Stimulated activated naive CD8-positive, alpha-beta T cell treated with anti-CD3 and anti-CD28 coated beads, Interleukin-15, amount 100 ng/mL, for 72 hours (primary cell): ENCODE measurements around the gene RIPOR3.
A peak's percentile ranks its signal among the peaks of the same experiment; 100 is the strongest.

Source experiments
- ATAC-seq: fragments of 150-1000 bp; cut with Tn5 transposase; 2 replicates; pipeline ENCODE4 v1.10.0; 2021; ENCODE audit warnings: mild to moderate bottlenecking, moderate library complexity
- DNase-seq, 2 donors: peaks; one replicate each; pipeline ENCODE4 v3.0.0; 2021 to 2022
- H3K27ac Mint-ChIP-seq, 2 donors: one replicate each; pipeline ENCODE4 v1.8.0; 2022; ENCODE audit warnings: mild to moderate bottlenecking in 2 of 2, mixed read lengths in 2 of 2, moderate library complexity in 2 of 2
- H3K27me3 Mint-ChIP-seq: one replicate; pipeline ENCODE4 v1.8.0; 2022; ENCODE audit warnings: mixed read lengths
- H3K4me1 Mint-ChIP-seq: one replicate; pipeline ENCODE4 v1.8.0; 2022; ENCODE audit warnings: mild to moderate bottlenecking, mixed read lengths
- H3K4me3 Mint-ChIP-seq, 2 donors: one replicate each; pipeline ENCODE4 v1.8.0; 2022; ENCODE audit warnings: mild to moderate bottlenecking in 2 of 2, mixed read lengths in 2 of 2, moderate library complexity in 1 of 2
- H3K9me3 Mint-ChIP-seq, 2 donors: one replicate each; pipeline ENCODE4 v1.8.0; 2022; ENCODE audit warnings: mixed read lengths in 2 of 2

The RIPOR3 gene

DNA sequence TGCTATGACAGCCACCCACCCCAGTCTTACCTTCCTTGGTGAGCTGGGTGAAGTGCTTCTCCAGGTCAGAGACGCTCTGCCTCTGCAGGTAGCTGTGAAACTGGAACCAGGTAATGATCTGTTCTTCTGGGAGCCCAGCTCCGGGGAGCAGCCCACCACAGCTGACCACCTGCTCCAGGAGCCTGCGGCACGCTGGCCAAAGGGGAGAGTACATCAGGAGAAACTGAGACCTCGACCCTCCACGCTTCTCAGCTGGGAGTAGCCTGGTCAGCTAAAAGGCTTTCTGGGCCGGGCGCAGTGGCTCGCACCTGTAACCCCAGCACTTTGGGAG lies 98.4 kb downstream of the RIPOR3 start:
- DNase-seq (no peak), ATAC-seq (no peak)
- Mint-ChIP-seq H3K9me3 (no peaks in the 10 kb centered on the region), H3K27me3 (no peaks in the 10 kb centered on the region), H3K4me1 (peaks cover 9% of the 10 kb centered on the region), H3K27ac (peak overlapping the region in 1 of 2 donors; percentile 48), H3K4me3 (no peak overlapping the region)

- DNase-seq (no peak), ATAC-seq (no peak)
- Mint-ChIP-seq H3K27me3 (no peaks in the 10 kb centered on the region), H3K9me3 (no peaks in the 10 kb centered on the region), H3K4me3 (no peak overlapping the region), H3K4me1 (peaks cover 11% of the 10 kb centered on the region), H3K27ac (peak overlapping the region in 1 of 2 donors; percentile 48)
Measured at GRCh38 chr20:50592282-50593004, 98.9 kb downstream of the RIPOR3 start.

- Mint-ChIP-seq H3K27ac (no peak overlapping the region), H3K4me1 (peaks cover 11% of the 10 kb centered on the region), H3K4me3 (no peak overlapping the region), H3K27me3 (no peaks in the 10 kb centered on the region), H3K9me3 (no peaks in the 10 kb centered on the region)
- DNase-seq (no peak), ATAC-seq (no peak)
Measured at GRCh38 chr20:50591233-50591852, 100.0 kb downstream of the RIPOR3 start.

DNA sequence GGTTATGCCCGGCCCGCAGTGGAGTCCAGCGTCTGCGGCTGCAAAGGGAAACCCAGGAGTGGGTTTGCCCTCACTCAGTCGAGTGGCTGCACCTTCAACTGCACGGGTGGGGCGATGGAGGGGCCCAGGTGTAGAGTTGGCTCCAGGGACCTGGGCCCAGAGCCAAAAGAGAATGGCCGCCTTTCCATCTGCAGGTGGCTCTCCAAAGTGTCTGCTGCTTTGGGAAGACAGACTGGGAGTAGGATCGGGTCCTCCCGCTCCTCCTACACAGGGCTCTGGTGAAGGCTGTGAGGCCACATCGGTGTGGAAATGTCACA lies 101.0 kb downstream of the RIPOR3 start:
- Mint-ChIP-seq H3K4me3 (no peak overlapping the region), H3K4me1 (peaks cover 6% of the 10 kb centered on the region), H3K27me3 (no peaks in the 10 kb centered on the region), H3K27ac (no peak overlapping the region), H3K9me3 (no peaks in the 10 kb centered on the region)
- ATAC-seq (no peak), DNase-seq (no peak)

DNA sequence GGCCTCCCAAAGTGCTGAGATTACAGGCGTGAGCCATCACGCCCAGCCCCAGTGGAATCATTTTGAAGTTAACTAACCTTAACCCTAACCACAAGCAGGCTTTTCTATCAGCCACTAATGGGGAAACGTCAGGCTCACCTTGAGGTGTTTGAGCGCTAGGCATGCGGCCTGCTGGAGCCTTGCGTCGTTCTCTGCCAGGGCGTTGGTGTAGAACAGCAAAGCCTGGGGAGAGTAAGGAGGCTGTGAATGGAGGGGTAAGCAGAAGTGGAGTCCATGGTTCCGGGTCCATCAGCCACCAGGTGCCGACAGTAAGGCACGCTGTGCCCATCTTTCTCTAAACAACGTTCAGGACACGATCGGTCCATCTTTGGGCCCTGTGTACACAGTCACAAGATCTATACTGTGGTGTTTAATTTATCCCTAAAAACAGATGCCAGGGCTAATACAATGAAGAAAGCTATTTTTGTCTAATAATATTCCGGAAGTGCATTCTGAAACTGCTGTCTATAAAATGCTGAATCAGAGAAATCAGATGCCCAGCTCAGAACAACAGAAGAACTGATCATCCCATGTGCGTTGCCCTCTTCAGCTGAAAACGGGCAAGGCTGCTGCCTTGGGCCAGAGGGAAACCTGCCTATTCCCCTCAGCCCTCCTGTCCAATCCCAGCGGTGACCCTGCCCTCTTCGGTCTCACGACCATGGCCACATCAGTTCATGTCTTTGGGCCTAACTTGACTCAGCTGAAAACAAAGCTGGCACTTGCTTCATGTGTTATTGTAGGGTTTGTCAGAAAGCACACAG lies 101.6 kb downstream of the RIPOR3 start:
- peak overlapping the region in 1 of 2 donors; percentile 60 for H3K27ac Mint-ChIP-seq

DNA sequence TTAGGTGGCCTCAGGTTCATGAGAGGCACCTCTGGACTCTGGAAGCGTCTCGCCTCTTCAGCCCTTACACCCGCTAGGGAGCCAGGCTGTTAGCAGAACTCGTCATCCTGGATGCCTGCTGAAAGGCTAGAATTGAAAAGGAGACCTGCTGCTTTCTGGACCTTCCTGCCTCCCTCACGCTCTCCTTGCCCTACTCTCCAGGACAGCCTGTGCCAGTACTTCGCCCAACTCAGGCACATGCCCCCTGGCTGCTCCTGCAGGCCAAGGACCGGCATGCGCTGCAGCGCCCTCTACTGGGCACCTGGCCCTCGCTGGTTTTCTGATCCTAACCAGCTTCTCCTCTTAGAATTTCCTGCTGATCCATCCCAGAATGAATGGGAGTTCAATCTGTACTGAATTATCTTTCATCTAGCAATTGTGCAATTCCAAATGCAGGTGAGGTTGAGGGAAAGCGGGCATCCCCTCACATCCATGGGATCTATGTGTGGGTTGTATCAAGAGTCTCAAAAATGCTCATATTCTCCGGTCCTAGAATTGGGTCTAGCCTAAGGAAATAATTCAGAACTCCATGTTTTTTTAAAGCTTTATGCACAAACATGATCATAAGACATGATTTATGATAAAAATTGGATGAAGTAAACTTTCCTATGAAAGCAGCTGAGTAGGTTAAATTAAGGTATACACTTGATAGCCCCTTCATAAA lies 103.2 kb downstream of the RIPOR3 start:
- peak; percentile 68 to 70 for DNase-seq
- peaks cover 6% of the 10 kb centered on the region for H3K4me1 Mint-ChIP-seq
- no peaks in the 10 kb centered on the region for H3K9me3 Mint-ChIP-seq
- H3K4me3 Mint-ChIP-seq: no peak overlapping the region
- ATAC-seq: peak; percentile 66
- no peaks in the 10 kb centered on the region for H3K27me3 Mint-ChIP-seq
- no peak overlapping the region for H3K27ac Mint-ChIP-seq

More for the DNA sequence above, 101.6 kb downstream of the RIPOR3 start:
- Mint-ChIP-seq H3K4me3 (no peak overlapping the region), H3K27me3 (no peaks in the 10 kb centered on the region), H3K9me3 (no peaks in the 10 kb centered on the region), H3K4me1 (peaks cover 6% of the 10 kb centered on the region)
- DNase-seq (no peak), ATAC-seq (no peak)

- Mint-ChIP-seq H3K9me3 (no peaks in the 10 kb centered on the region), H3K4me3 (no peak overlapping the region), H3K4me1 (peaks cover 6% of the 10 kb centered on the region), H3K27ac (no peak overlapping the region), H3K27me3 (no peaks in the 10 kb centered on the region)
- ATAC-seq: peak; percentile 15
- no peak for DNase-seq
Measured at GRCh38 chr20:50587291-50587961, 103.9 kb downstream of the RIPOR3 start.

DNA sequence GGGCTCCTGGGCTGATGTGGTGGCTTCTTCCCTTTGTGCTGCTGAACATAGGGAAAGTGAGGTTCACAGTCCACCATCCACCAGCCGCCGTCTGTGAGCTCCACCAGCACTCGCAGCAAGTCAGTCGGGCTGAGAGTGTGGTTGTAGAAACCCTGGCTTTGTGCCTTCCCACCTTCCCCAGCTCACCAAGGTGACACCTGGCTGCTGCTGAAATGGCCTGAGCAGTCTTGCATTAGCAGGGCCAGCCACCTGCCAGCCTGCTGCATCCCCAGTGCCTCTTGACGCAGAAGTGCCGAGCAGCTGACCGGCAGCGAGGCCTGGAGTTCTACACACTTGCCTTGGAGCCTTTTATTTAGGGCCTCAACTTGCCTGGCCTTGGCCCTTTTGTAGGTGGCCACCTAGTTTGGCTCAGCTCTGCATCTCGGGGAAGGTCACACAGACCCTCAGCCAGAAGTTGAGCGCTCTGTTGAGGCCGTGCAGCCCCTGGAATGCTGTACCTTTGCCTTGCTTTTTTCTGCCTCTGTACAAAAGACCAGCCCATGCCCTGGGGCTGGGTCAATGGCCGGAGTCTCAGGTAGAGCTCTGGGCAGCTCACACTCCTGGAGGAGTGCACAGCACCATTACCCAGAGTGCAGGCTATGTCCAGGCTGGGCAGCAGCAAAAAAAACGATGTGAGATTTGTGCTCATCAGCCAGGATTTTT lies 104.7 kb downstream of the RIPOR3 start:
- H3K27me3 Mint-ChIP-seq: no peaks in the 10 kb centered on the region
- no peak overlapping the region for H3K4me3 Mint-ChIP-seq
- DNase-seq (no peak), ATAC-seq (no peak)
- H3K9me3 Mint-ChIP-seq: no peaks in the 10 kb centered on the region
- H3K27ac Mint-ChIP-seq: no peak overlapping the region
- peaks cover 6% of the 10 kb centered on the region for H3K4me1 Mint-ChIP-seq

DNA sequence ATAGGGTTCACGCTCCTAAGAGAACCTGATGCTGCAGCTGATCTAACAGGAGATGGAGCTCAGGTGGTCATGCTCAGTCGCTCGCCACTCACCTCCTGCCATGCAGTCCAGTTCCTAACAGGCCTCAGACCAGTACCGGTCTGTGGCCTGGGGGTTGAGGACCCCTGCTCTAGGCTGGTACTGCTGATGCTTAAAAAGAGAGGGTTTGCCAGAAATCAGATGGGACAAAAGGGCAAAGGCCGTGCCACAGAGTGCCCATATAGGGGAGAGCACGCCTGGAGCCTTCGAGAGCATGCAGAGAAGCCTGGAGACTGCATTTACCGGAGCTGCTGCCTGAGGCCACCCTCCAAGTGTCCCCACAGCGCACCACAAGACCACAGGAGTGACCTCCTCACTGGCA lies 105.7 kb downstream of the RIPOR3 start:
- Mint-ChIP-seq H3K27ac (no peak overlapping the region), H3K27me3 (no peaks in the 10 kb centered on the region)

GRCh38 chr20:50585214-50585613 lies 106.1 kb downstream of the RIPOR3 start:
- DNase-seq (no peak), ATAC-seq (no peak)
- Mint-ChIP-seq H3K27ac (peak overlapping the region in 1 of 2 donors; percentile 15), H3K4me3 (no peak overlapping the region), H3K27me3 (no peaks in the 10 kb centered on the region), H3K9me3 (no peaks in the 10 kb centered on the region), H3K4me1 (peaks cover 6% of the 10 kb centered on the region)

More for the DNA sequence above, 105.7 kb downstream of the RIPOR3 start:
- Mint-ChIP-seq H3K4me1 (peaks cover 6% of the 10 kb centered on the region), H3K4me3 (no peak overlapping the region), H3K9me3 (no peaks in the 10 kb centered on the region)
- ATAC-seq (no peak), DNase-seq (no peak)

GRCh38 chr20:50584687-50585086 lies 106.7 kb downstream of the RIPOR3 start:
- Mint-ChIP-seq H3K4me3 (no peak overlapping the region), H3K27ac (no peak overlapping the region)

GRCh38 chr20:50583442-50584150 lies 107.7 kb downstream of the RIPOR3 start:
- Mint-ChIP-seq H3K27me3 (no peaks in the 10 kb centered on the region), H3K4me1 (peaks cover 11% of the 10 kb centered on the region), H3K27ac (no peak overlapping the region), H3K4me3 (no peak overlapping the region), H3K9me3 (no peaks in the 10 kb centered on the region)
- DNase-seq (no peak), ATAC-seq (no peak)

More at GRCh38 chr20:50584687-50585086, 106.7 kb downstream of the RIPOR3 start:
- DNase-seq (no peak), ATAC-seq (no peak)
- H3K9me3 Mint-ChIP-seq: no peaks in the 10 kb centered on the region
- H3K27me3 Mint-ChIP-seq: no peaks in the 10 kb centered on the region
- peaks cover 6% of the 10 kb centered on the region for H3K4me1 Mint-ChIP-seq

- H3K4me1 Mint-ChIP-seq: peaks cover 5% of the 10 kb centered on the region
- H3K4me3 Mint-ChIP-seq: no peak overlapping the region
- ATAC-seq: no peak
- no peak for DNase-seq
- no peak overlapping the region for H3K27ac Mint-ChIP-seq
- H3K9me3 Mint-ChIP-seq: no peaks in the 10 kb centered on the region
- no peaks in the 10 kb centered on the region for H3K27me3 Mint-ChIP-seq
Measured at GRCh38 chr20:50582591-50583234, 108.6 kb downstream of the RIPOR3 start.

DNA sequence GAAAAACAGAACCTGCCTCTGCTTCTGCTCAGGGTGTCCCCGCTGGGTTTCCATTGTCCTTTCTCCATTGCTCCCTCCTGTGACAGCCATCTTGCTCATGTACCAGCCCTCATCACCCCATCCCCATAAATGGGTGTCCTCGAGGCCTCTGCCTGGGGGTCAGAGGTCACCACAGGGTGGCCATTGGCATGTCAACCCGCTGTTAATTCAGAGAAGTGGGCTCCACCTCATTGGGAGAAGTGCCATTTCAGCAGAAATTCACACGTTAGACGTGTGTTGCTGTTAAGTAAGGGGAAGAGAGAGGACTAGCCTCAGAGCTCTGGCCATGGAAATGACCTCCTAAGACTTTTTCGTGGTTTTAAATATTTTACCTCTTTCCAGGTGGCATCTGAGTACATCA lies 109.2 kb downstream of the RIPOR3 start:
- H3K27ac Mint-ChIP-seq: no peak overlapping the region
- DNase-seq: no peak
- H3K4me3 Mint-ChIP-seq: no peak overlapping the region
- no peak for ATAC-seq
- H3K9me3 Mint-ChIP-seq: no peaks in the 10 kb centered on the region
- no peaks in the 10 kb centered on the region for H3K27me3 Mint-ChIP-seq
- H3K4me1 Mint-ChIP-seq: peaks cover 5% of the 10 kb centered on the region
